Measurements from ENCODE around the gene SHMT2. TPM values are rescaled to one million over a fixed set of nuclear protein-coding genes. Genes with fewer than 3 reads are reported as not detected.
A peak's percentile ranks its signal among the peaks of the same experiment; 100 is the strongest.

The SHMT2 gene
- total and polyA plus RNA-seq, 2 of the 13 experiments (the other 11 are each of a cell fraction or from before 2014, with no cell fraction given): 181 to 393 TPM

- no peak for TF ChIP-seq TRIM24 (CRISPR knock-in tag; IDR thresholded peaks at IDR 0.05)
- no peak for TF ChIP-seq SOX6 (IDR thresholded peaks at IDR 0.05)
- TF ChIP-seq SOX6 (CRISPR knock-in tag; IDR thresholded peaks at IDR 0.05): peak; percentile 27; the same call in 1 of the 2 replicates
- no peak for TF ChIP-seq LRRFIP1 (CRISPR knock-in tag; conservative IDR thresholded peaks at IDR 0.05)
- peak; percentile 57; the same call in 1 of the 2 replicates for TF ChIP-seq MYPOP (CRISPR knock-in tag; IDR thresholded peaks at IDR 0.05)
- peak; percentile 14; the same call in 1 of the 2 replicates for TF ChIP-seq FOSL2 (CRISPR knock-in tag; IDR thresholded peaks at IDR 0.05)
- no peak for TF ChIP-seq CBFB (CRISPR knock-in tag; IDR thresholded peaks at IDR 0.05)
- TF ChIP-seq FOXJ3 (CRISPR knock-in tag; IDR thresholded peaks at IDR 0.05; ENCODE audit: borderline replicate concordance): no peak
- TF ChIP-seq RBAK (CRISPR knock-in tag; IDR thresholded peaks at IDR 0.05): no peak
- no peak for TF ChIP-seq ETS1 (CRISPR knock-in tag; IDR thresholded peaks at IDR 0.05)
- TF ChIP-seq ZNF296 (CRISPR knock-in tag; conservative IDR thresholded peaks at IDR 0.05): no peak
- no peak for TF ChIP-seq ZMYM4 (CRISPR knock-in tag; IDR thresholded peaks at IDR 0.05)
- peak; percentile 37; the same call in 1 of the 2 replicates for TF ChIP-seq ZNF777 (CRISPR knock-in tag; IDR thresholded peaks at IDR 0.05)
- 0 out of 2 replicates have a peak, but pooled peaks have one; percentile 20 for TF ChIP-seq ZGPAT (CRISPR knock-in tag; IDR thresholded peaks at IDR 0.05)
- TF ChIP-seq TEAD3 (CRISPR knock-in tag; optimal IDR thresholded peaks at IDR 0.05; ENCODE audit: borderline replicate concordance): peak; percentile 11
- TF ChIP-seq KDM1A (CRISPR knock-in tag; IDR thresholded peaks at IDR 0.05): no peak
- TF ChIP-seq ZNF672 (CRISPR knock-in tag; IDR thresholded peaks at IDR 0.05): no peak
- TF ChIP-seq RFXANK (CRISPR knock-in tag; IDR thresholded peaks at IDR 0.05): no peak
- TF ChIP-seq CENPX (CRISPR knock-in tag; IDR thresholded peaks at IDR 0.05): no peak
- TF ChIP-seq ELF1 (CRISPR knock-in tag; IDR thresholded peaks at IDR 0.05): 0 out of 2 replicates have a peak, but pooled peaks have one; percentile 10
- 0 out of 2 replicates have a peak, but pooled peaks have one; percentile 13 for TF ChIP-seq BATF2 (CRISPR knock-in tag; IDR thresholded peaks at IDR 0.05)
- TF ChIP-seq ZNF614 (CRISPR knock-in tag; IDR thresholded peaks at IDR 0.05; ENCODE audit: borderline replicate concordance): no peak
- TF ChIP-seq HNRNPL (IDR thresholded peaks at IDR 0.05; ENCODE audit: low read depth, low read length): 0 out of 2 replicates have a peak, but pooled peaks have one; percentile 15
- peak; percentile 83 for TF ChIP-seq CEBPG (CRISPR knock-in tag; IDR thresholded peaks at IDR 0.05)
Observed at GRCh38 chr12:57240066-57240921, 10.8 kb downstream of the SHMT2 start (continued).

All from HepG2 (cell line).